HepG2 (cell line): ENCODE data around the gene NOTCH2. TPM values are rescaled to one million over a fixed set of nuclear protein-coding genes. Genes with fewer than 3 reads are reported as not detected.

Experiments used
- ATAC-seq: fragments of 200-7000 bp; cut with Tn5 transposase; 3 replicates; pipeline ENCODE4 v1.9.1; 2020; ENCODE audit warnings: mild to moderate bottlenecking, moderate library complexity
- BruUV-seq: library from RNA; stranded (reverse); fragments of 400-500 nt; replicated peaks from 2 replicates; lab custom pipeline; 2021; lab: Mats Ljungman, UMichigan
- CTCF ChIA-PET: fragments of 300-600 bp; formaldehyde crosslinking; extraction: SDS; loops from one replicate; lab custom pipeline; 2021; ENCODE audit warnings: low total read pairs, inconsistent platforms, low intra/inter-chr PET ratio; lab: Yijun Ruan, JAX
- POLR2A ChIA-PET: fragments of 350-600 bp; sonication (Branson Sonifier 250); formaldehyde crosslinking; loops from one replicate; lab custom pipeline; 2020; ENCODE audit warnings: antibody characterized with exemption, inconsistent platforms; lab: Yijun Ruan, JAX
- DNase-seq: peaks from one replicate; pipeline ENCODE4 v3.0.0-alpha.2; 2015; ENCODE audit warnings: low spot score
- FAIRE-seq: peaks from 3 replicates; lab custom pipeline; 2011; peaks lifted over from hg19 to GRCh38; lab: Jason Lieb, UNC
- H2AFZ ChIP-seq: one replicate; pipeline ENCODE4 v1.6.1; 2011; ENCODE audit warnings: low read length, inconsistent platforms
- H3K27ac ChIP-seq: fragments of 300-600 bp; 3 replicates; pipeline ENCODE4 v1.8.0; 2011; ENCODE audit warnings: mixed run types, mild to moderate bottlenecking, mixed read lengths, low read length, inconsistent platforms; ENCODE audit not compliant: insufficient read depth; ENCODE audit errors: extremely low read length
- H3K27me3 ChIP-seq, 2 experiments: fragments of 200-600 bp in 1 of 2; 2 replicates in 1 of 2; 3 replicates in 1 of 2; pipeline versions ENCODE4 v1.6.0 to v1.8.0; 2011; ENCODE audit warnings: low read length in 2 of 2, mild to moderate bottlenecking in 2 of 2, moderate library complexity in 2 of 2, inconsistent platforms in 1 of 2; ENCODE audit not compliant: insufficient read depth in 2 of 2, control insufficient read depth in 1 of 2
- H3K36me3 ChIP-seq, 2 experiments: fragments of 200-600 bp in 1 of 2; replicated peaks in 1 of 2; 2 replicates in 1 of 2; 3 replicates in 1 of 2; pipeline versions ENCODE4 v1.5.1 to v1.8.0; 2011; ENCODE audit warnings: low read length in 2 of 2, inconsistent platforms in 1 of 2; ENCODE audit not compliant: insufficient read depth in 2 of 2, control insufficient read depth in 1 of 2
- H3K4me1 ChIP-seq: 2 replicates; pipeline ENCODE4 v1.5.1; 2012; ENCODE audit warnings: low read length, inconsistent platforms; ENCODE audit not compliant: insufficient read depth
- H3K4me2 ChIP-seq: 2 replicates; pipeline ENCODE4 v1.6.0; 2011; ENCODE audit warnings: low read depth, low read length, inconsistent platforms
- H3K4me3 ChIP-seq, 3 experiments: fragments of 200-600 bp in 1 of 3; sonication (generic), shearing (Covaris generic) in 1 of 3; replicated peaks in 1 of 3; 2 replicates each; pipeline ENCODE4 v1.5.1; 2011 to 2016; ENCODE audit warnings: low read length in 3 of 3, inconsistent platforms in 2 of 3, low read depth in 2 of 3, mild to moderate bottlenecking in 2 of 3, control low read depth in 1 of 3, mixed read lengths in 1 of 3; ENCODE audit not compliant: insufficient read depth in 1 of 3
- H3K79me2 ChIP-seq: one replicate; pipeline ENCODE4 v1.6.1; 2011; ENCODE audit warnings: low read length, inconsistent platforms; ENCODE audit not compliant: insufficient read depth
- H3K9ac ChIP-seq: 2 replicates; pipeline ENCODE4 v1.6.0; 2011; ENCODE audit warnings: mild to moderate bottlenecking, low read depth, low read length, inconsistent platforms; ENCODE audit not compliant: insufficient read depth
- H3K9me3 ChIP-seq: 2 replicates; pipeline ENCODE4 v1.5.1; 2012; ENCODE audit warnings: mild to moderate bottlenecking, low read length
- H4K20me1 ChIP-seq: 2 replicates; pipeline ENCODE4 v1.6.0; 2011; ENCODE audit warnings: inconsistent platforms, mild to moderate bottlenecking, low read length, moderate library complexity; ENCODE audit not compliant: insufficient read depth
- E2F5 ChIP-seq: sonication (generic); formaldehyde crosslinking; conservative IDR thresholded peaks from 2 replicates; pipeline ENCODE4 v1.4.0; 2020; ENCODE audit warnings: missing genetic modification reagents
- EHMT2 ChIP-seq: fragments of 200-600 bp; sonication (generic); IDR thresholded peaks from 2 replicates; pipeline ENCODE4 v1.7.0; 2017; ENCODE audit warnings: antibody characterized with exemption, low read depth, low read length, borderline replicate concordance
- HOXA9 ChIP-seq: sonication (generic); formaldehyde crosslinking; IDR thresholded peaks from 2 replicates; pipeline ENCODE4 v1.8.1; 2022; ENCODE audit warnings: missing genetic modification reagents, mild to moderate bottlenecking, moderate library complexity, borderline replicate concordance
- ZNF20 ChIP-seq: sonication (generic); formaldehyde crosslinking; IDR thresholded peaks from 2 replicates; pipeline ENCODE4 v1.4.0; 2020; ENCODE audit warnings: mild to moderate bottlenecking, moderate library complexity, missing genetic modification reagents
- ZNF350 ChIP-seq: sonication (generic); formaldehyde crosslinking; IDR thresholded peaks from 2 replicates; pipeline ENCODE4 v1.4.0; 2020; ENCODE audit warnings: mild to moderate bottlenecking, low read depth, missing genetic modification reagents, borderline replicate concordance
- ZNF512B ChIP-seq: sonication (generic); formaldehyde crosslinking; IDR thresholded peaks from 2 replicates; pipeline ENCODE4 v1.5.1; 2020; ENCODE audit warnings: missing genetic modification reagents, mild to moderate bottlenecking, borderline replicate concordance
- WGBS: methylation state at CpG from one replicate; pipeline ENCODE4 v1.1.6; 2017; ENCODE audit warnings: low lambda C conversion rate; 5-methylcytosine and 5-hydroxymethylcytosine counted together
- in situ Hi-C: cut with HindIII; loops from 2 replicates; pipeline ENCODE4 v1.10.0; 2017; ENCODE audit warnings: low pct_unique_long_range_greater_than_20kb; ENCODE audit not compliant: extremely low pct_ligation_motif_present
- intact Hi-C: fragments of 100-400 bp; cut with micrococcal nuclease; formaldehyde crosslinking; loops from one replicate; pipeline ENCODE4 v1.10.0; 2022; ENCODE audit not compliant: unreplicated experiment
- polyA plus RNA-seq, 8 experiments: library from polyadenylated mRNA; depleted of rRNA in 3 of 8; stranded (reverse) in 7 of 8; unstranded in 1 of 8; fragments of >200 nt; fragmentation: Illumina TruSeq in 4 of 8; extraction: Trizol in 4 of 8; gene quantifications; 2 replicates each; pipeline versions ENCODE4 v1.2.1 to v1.2.3, GENCODE V29; 2011 to 2016; ENCODE audit warnings: low read depth in 4 of 8, missing spikeins in 1 of 8, mixed read lengths in 1 of 8; ENCODE audit not compliant: insufficient read depth in 1 of 8
- total RNA-seq, 5 experiments: library from RNA; depleted of rRNA; stranded (reverse); fragments of >200 nt; fragmentation: Illumina TruSeq; extraction: Trizol; gene quantifications; 2 replicates each; pipeline ENCODE4 v1.2.3, GENCODE V29; 2016; ENCODE audit warnings: low read depth in 1 of 5

Gene NOTCH2
- total and polyA plus RNA-seq, 2 of the 13 experiments (the other 11 are each of a cell fraction or from before 2014, with no cell fraction given): 4.0 to 11.4 TPM

- Histone ChIP-seq H3K79me2 (no peaks in the 10 kb centered on the region), H2AFZ (no peak overlapping the region), H3K27ac (no peak overlapping the region), H3K4me1 (no peaks in the 10 kb centered on the region), H4K20me1 (no peaks in the 10 kb centered on the region), H3K27me3 (no peaks in the 10 kb centered on the region), H3K4me3 (no peak overlapping the region), H3K9ac (no peak overlapping the region), H3K4me2 (no peak overlapping the region), H3K9me3 (no peaks in the 10 kb centered on the region)
- 100% methylated on average over 2 of the region's 2 CpGs for WGBS
- in situ Hi-C loops: no loop called here
- ATAC-seq: no peak
- ChIA-PET POLR2A (no interaction called here), CTCF (no interaction called here)
- no peak for FAIRE-seq
- intact Hi-C loops: no loop called here
- BruUV-seq: no TSS peak
- no peak for DNase-seq
- TF ChIP-seq HOXA9 (CRISPR knock-in tag): no peak
- TF ChIP-seq ZNF20 (CRISPR knock-in tag): no peak
- no peak for TF ChIP-seq ZNF512B (CRISPR knock-in tag)
- no peak for TF ChIP-seq ZNF350 (CRISPR knock-in tag)
- TF ChIP-seq EHMT2: no peak
- TF ChIP-seq E2F5: no peak
- TF ChIP-seq, all 625 proteins: peak for 0
- no peaks in the 10 kb centered on the region; a peak in 1 of 5 replicates for H3K36me3 ChIP-seq
These were observed 94.5 kb downstream of the NOTCH2 start for GRCh38 chr1:119975006-119975405.
